Gastroesophageal sphincter (tissue), 4 donors: ENCODE data around the gene SORCS1. TPM values are rescaled to one million over a fixed set of nuclear protein-coding genes. Genes with fewer than 3 reads are reported as not detected.

ENCODE experiments used
- ATAC-seq: fragments of 150-250 bp; one replicate; pipeline ENCODE4 v1.9.1; 2016; ENCODE audit warnings: mild to moderate bottlenecking, moderate library complexity
- H3K27ac ChIP-seq, 4 donors: fragments of 200-600 bp; sonication (generic) in 3 of 4; 1 replicate in 3 of 4; 2 replicates in 1 of 4; pipeline ENCODE4 v1.5.1; 2016 to 2019
- H3K27me3 ChIP-seq: fragments of 200-600 bp; sonication (generic); one replicate; pipeline ENCODE4 v1.5.1; 2019
- H3K36me3 ChIP-seq, 2 donors: fragments of 200-600 bp; sonication (generic); one replicate each; pipeline ENCODE4 v1.5.1; 2019; ENCODE audit warnings: control low read depth in 1 of 2
- H3K4me1 ChIP-seq, 3 donors: fragments of 200-600 bp; sonication (generic); 1 replicate in 2 of 3; 2 replicates in 1 of 3; pipeline ENCODE4 v1.5.1; 2016 to 2019; ENCODE audit warnings: control low read depth in 2 of 3
- H3K4me3 ChIP-seq, 2 donors: fragments of 200-600 bp; sonication (generic); one replicate each; pipeline ENCODE4 v1.5.1; 2019; ENCODE audit warnings: mild to moderate bottlenecking in 1 of 2, moderate library complexity in 1 of 2
- H3K9me3 ChIP-seq, 3 donors: fragments of 200-600 bp; sonication (generic); one replicate each; pipeline ENCODE4 v1.5.1; 2017 to 2019; ENCODE audit warnings: control low read depth in 2 of 3
- EP300 ChIP-seq: sonication (generic); formaldehyde crosslinking; IDR thresholded peaks from one replicate; pipeline ENCODE4 v1.6.1; 2017; ENCODE audit warnings: antibody characterized with exemption, mild to moderate bottlenecking
- POLR2A ChIP-seq, 2 donors: fragments of 450-650 bp; IDR thresholded peaks; one replicate each; pipeline ENCODE4 v1.6.1; 2017; ENCODE audit warnings: antibody characterized with exemption in 2 of 2, mild to moderate bottlenecking in 2 of 2, moderate library complexity in 1 of 2
- POLR2AphosphoS5 ChIP-seq: sonication (generic); formaldehyde crosslinking; IDR thresholded peaks from one replicate; pipeline ENCODE4 v1.6.1; 2017; ENCODE audit warnings: antibody characterized with exemption
- WGBS, 2 donors: methylation state at CpG; one replicate each; pipeline ENCODE4 v1.1.5; 2018; ENCODE audit warnings: low coverage in 1 of 2; 5-methylcytosine and 5-hydroxymethylcytosine counted together
- total RNA-seq, 4 donors: library from RNA; depleted of rRNA; stranded (reverse); fragments of >200 nt; gene quantifications; one replicate each; pipeline ENCODE4 v1.1.0, GENCODE V29; 2016
- TF ChIP-seq, protein P1 (sequence below), 4 experiments: fragments of 200-600 bp in 2 of 4; fragments of 450-650 bp in 2 of 4; sonication (generic) in 1 of 4; IDR thresholded peaks; one replicate each; pipeline ENCODE4 v1.5.1; 2017 to 2019; ENCODE audit warnings: antibody characterized with exemption in 4 of 4, mild to moderate bottlenecking in 2 of 4, moderate library complexity in 2 of 4

SORCS1 gene
- total RNA-seq, 4 donors from 2014 or later, result 8.5 to 18.6 (median 10.0) TPM

DNA sequence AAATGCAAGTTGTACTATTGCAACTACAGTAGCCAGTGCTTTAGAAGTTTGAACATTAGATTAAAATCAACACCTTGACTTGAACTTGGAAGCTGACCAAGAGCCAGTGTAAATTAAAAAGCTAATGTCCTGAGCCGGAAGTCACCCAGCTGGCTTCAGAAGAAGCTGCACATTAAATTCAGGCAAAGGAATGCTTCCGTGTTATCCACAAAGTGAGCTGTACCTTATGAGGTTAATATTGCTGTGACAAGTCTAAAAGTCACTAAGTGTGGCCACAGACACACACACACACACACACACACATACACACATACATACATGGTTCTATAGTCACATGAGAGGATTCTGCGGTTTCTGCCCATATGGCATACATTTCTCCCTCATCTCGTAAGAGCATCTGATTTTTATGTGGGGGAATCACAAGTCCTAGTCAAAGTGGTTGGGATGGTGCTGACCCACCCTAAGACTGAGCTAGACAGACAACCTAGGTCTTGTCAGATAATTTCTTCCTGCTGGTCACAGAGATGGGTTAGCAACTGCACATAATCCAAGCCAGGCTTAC is 612.9 kb downstream of the SORCS1 start:
- Histone ChIP-seq H3K27me3 (no peaks in the 10 kb centered on the region), H3K4me3 (no peak overlapping the region), H3K27ac (no peak overlapping the region), H3K36me3 (no peaks in the 10 kb centered on the region), H3K9me3 (no peaks in the 10 kb centered on the region), H3K4me1 (no peaks in the 10 kb centered on the region)
- no peak for TF ChIP-seq EP300
- TF ChIP-seq POLR2A (IDR thresholded peaks at IDR 0.05), result no peak
- TF ChIP-seq POLR2AphosphoS5, result no peak
- TF ChIP-seq, protein P1, sequence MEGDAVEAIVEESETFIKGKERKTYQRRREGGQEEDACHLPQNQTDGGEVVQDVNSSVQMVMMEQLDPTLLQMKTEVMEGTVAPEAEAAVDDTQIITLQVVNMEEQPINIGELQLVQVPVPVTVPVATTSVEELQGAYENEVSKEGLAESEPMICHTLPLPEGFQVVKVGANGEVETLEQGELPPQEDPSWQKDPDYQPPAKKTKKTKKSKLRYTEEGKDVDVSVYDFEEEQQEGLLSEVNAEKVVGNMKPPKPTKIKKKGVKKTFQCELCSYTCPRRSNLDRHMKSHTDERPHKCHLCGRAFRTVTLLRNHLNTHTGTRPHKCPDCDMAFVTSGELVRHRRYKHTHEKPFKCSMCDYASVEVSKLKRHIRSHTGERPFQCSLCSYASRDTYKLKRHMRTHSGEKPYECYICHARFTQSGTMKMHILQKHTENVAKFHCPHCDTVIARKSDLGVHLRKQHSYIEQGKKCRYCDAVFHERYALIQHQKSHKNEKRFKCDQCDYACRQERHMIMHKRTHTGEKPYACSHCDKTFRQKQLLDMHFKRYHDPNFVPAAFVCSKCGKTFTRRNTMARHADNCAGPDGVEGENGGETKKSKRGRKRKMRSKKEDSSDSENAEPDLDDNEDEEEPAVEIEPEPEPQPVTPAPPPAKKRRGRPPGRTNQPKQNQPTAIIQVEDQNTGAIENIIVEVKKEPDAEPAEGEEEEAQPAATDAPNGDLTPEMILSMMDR (IDR thresholded peaks at IDR 0.05), result no peak
- 86 to 88% methylated on average over 2 to 3 of the region's 4 CpGs for WGBS, 2 donors
- ATAC-seq, result no peak

DNA sequence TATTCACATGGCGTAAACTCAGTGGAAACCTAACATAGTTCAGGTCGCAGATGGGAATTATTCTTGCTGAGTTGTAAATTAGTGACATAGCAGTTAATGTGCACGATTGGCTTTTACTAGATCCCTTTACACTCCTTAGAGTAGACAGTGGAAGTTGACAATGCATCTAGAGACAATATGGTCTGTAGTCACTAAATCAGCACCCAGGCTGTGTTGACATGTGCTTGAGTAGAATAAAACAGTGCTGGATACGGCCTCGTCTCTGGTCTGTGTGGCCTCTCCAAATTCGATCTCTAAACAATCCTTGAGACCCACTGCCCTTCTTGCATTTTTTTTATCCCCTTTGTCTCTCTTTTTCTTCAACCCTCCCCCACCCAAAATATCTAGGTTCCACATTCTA is 615.7 kb downstream of the SORCS1 start:
- Histone ChIP-seq H3K27me3 (no peaks in the 10 kb centered on the region), H3K27ac (no peak overlapping the region), H3K4me3 (no peak overlapping the region), H3K4me1 (no peaks in the 10 kb centered on the region), H3K9me3 (no peaks in the 10 kb centered on the region), H3K36me3 (no peaks in the 10 kb centered on the region)
- TF ChIP-seq POLR2AphosphoS5, result no peak
- no peak for TF ChIP-seq POLR2A (IDR thresholded peaks at IDR 0.05)
- TF ChIP-seq, protein P1 (IDR thresholded peaks at IDR 0.05), result no peak
- TF ChIP-seq EP300, result no peak
- ATAC-seq, result no peak
- WGBS, 2 donors, result 74 to 75% methylated on average over 6 of the region's 6 CpGs

DNA sequence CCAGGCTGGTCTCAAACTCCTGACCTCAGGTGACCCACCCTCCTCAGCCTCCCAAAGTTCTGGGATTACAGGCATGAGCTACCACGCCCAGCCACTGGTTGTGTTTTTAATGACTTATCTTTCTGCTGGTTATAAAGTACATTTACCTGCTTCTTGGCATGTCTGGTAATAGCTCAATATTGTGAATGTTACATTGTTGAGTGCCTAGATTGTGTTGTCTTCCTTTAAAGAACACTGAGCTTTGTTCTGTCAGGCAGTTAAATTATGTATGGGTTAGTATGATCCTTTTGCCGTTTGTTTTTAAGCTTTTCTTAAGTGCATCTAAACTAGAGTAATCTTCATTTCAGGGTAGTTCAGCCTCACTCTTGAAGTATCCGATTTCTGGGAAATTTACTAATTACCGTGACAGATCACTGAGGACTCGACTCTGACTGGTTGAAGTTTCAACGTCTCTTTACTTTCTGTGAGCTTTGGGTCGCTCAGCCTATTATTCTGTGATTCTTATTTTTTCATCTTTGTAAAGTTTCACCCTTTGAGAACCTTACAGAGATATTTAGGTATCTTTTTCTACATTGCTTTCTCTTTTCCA is 617.4 kb downstream of the SORCS1 start:
- Histone ChIP-seq H3K27me3 (no peaks in the 10 kb centered on the region), H3K36me3 (no peaks in the 10 kb centered on the region), H3K4me1 (no peaks in the 10 kb centered on the region), H3K4me3 (no peak overlapping the region), H3K27ac (no peak overlapping the region), H3K9me3 (no peaks in the 10 kb centered on the region)
- TF ChIP-seq POLR2A (IDR thresholded peaks at IDR 0.05), result no peak
- TF ChIP-seq, protein P1 (IDR thresholded peaks at IDR 0.05), result no peak
- TF ChIP-seq POLR2AphosphoS5, result no peak
- TF ChIP-seq EP300, result no peak
- WGBS, 2 donors, result 81 to 89% methylated on average over 6 to 7 of the region's 7 CpGs
- ATAC-seq, result no peak

DNA sequence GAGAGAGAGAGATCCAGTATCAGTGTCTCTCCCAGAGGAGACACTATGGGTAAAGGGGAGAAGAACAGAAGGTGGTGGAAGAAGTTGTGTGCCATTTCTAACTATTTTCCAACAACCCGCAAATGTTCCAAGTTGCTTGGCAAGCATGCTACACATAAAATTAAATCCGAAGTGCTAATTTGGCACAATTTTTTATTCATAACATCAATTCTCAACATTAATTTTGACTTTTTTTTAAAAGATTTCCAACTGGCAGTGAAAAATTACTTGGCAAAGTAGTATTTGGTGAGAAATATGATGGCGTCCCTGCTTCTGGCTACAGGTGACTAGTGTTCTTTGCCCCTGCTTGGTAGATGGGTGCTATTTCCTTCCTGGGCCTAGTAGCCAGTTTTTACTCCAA is 622.0 kb downstream of the SORCS1 start:
- no peak overlapping the region for H3K4me3 ChIP-seq
- WGBS, 2 donors, result 88 to 91% methylated on average over 3 of the region's 3 CpGs
- H3K27ac ChIP-seq, result no peak overlapping the region
- H3K36me3 ChIP-seq, result no peaks in the 10 kb centered on the region
- no peak for TF ChIP-seq EP300
- TF ChIP-seq, protein P1 (IDR thresholded peaks at IDR 0.05), result no peak
- TF ChIP-seq POLR2A (IDR thresholded peaks at IDR 0.05), result no peak
- no peak for TF ChIP-seq POLR2AphosphoS5
- ATAC-seq, result no peak
- H3K9me3 ChIP-seq, result no peaks in the 10 kb centered on the region
- no peaks in the 10 kb centered on the region for H3K27me3 ChIP-seq
- H3K4me1 ChIP-seq, result no peaks in the 10 kb centered on the region

DNA sequence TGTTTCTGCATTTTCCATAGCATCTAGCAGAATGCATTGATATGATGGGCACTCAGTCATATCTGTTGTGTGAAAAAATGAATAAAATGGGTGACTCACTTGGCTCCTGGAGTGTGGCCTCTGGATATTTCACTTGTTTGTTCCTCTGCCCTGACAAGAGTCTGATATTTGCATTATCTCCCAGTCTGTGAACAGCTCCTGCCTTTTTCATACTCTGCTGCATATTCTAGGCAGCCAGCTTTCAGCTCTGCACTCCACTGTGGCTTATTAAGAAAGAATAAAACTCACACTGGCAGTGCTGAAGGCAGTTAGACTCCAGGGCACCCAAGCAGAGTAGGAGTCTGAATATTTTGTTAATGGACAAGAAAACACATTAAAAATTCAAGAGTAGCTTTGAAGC is 623.9 kb downstream of the SORCS1 start:
- no peaks in the 10 kb centered on the region for H3K4me1 ChIP-seq
- no peak overlapping the region for H3K27ac ChIP-seq
- no peak overlapping the region for H3K4me3 ChIP-seq
- TF ChIP-seq, protein P1 (IDR thresholded peaks at IDR 0.05), result no peak
- TF ChIP-seq EP300 (no peak), POLR2AphosphoS5 (no peak), POLR2A (IDR thresholded peaks at IDR 0.05) (no peak)
- H3K27me3 ChIP-seq, result no peaks in the 10 kb centered on the region
- H3K9me3 ChIP-seq, result no peaks in the 10 kb centered on the region
- no peaks in the 10 kb centered on the region for H3K36me3 ChIP-seq
- ATAC-seq, result no peak
